Measurements from ENCODE around the gene MEPCE. TPM values are rescaled to one million over a fixed set of nuclear protein-coding genes. Genes with fewer than 3 reads are reported as not detected.

MEPCE gene
- total RNA-seq, 1 experiment from 2014 or later, result 72.1 TPM

DNA sequence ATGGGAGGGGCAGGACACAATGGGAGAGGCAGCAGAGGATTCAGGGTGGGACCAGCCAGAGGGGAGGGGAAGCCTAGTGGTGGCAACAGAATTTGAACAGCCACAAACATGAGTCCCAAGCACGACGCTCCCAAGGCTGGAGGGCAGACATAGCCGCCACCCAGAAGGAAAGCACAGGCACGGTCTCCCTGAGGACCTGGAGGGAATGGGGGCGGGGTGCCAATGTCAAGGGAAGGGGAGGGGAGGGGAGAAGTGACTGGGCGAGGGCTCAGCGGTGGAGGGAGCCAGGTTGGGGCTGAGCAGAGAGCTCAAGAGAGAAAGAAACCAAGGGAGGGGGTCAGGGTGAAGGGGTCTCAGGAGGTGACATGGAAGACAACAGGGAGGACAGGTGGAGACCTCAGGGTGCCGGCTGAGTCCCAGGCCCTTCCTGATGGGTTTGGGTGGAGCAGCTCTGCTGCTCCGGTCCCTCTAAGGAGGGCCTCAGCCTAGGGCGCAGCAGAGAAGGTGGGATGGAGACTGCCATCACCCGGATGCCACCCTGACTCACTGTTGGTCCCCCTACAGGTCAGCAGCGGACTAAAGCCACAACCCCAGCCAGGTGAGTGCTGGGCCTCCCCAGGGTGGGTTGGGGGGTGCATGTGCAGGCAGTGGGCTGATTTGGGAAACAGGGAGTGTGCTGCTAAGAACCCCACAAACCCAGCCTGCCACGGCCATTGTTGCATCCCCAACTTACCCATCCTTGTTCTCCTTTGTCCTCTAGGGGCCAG, 32.1 kb upstream of the MEPCE start:
- Histone ChIP-seq H3K4me3 (ENCODE audit: low read depth in 2 of 2, low read length in 2 of 2) (no peak overlapping the region), H3K9me3 (ENCODE audit: control insufficient read depth, insufficient read depth, low read depth, low read length) (no peaks in the 10 kb centered on the region), H3K27me3 (ENCODE audit: control insufficient read depth, insufficient read depth, low read length) (no peaks in the 10 kb centered on the region), H3K4me1 (ENCODE audit: control insufficient read depth, insufficient read depth, low read length) (no peaks in the 10 kb centered on the region), H3K36me3 (ENCODE audit: control insufficient read depth, insufficient read depth, low read length) (no peaks in the 10 kb centered on the region), H3K27ac (ENCODE audit: low read length) (no peak overlapping the region)
- in situ Hi-C loops (cut with HindIII; ENCODE audit: low pct_unique_long_range_greater_than_20kb, low sequenced_read_pairs) (no loop called here), intact Hi-C loops (cut with micrococcal nuclease; ENCODE audit: unreplicated experiment) (no loop called here)
- POLR2A ChIA-PET, result no interaction called here
- DNase-seq (ENCODE audit: low read depth, low spot score) (no peak), ATAC-seq (peak; percentile 71)
- no TSS peak for BruUV-seq (replicated peaks)
- TF ChIP-seq CTCF (IDR thresholded peaks at IDR 0.05), result peak; percentile 29; the same call in 1 of the 2 replicates
- TF ChIP-seq POLR2AphosphoS5 (IDR thresholded peaks at IDR 0.05; ENCODE audit: low read depth, low read length), result no peak
- CTCF ChIA-PET, result interaction anchor here (0.9 kb wide), 1 partner anchor 23 kb away, joined by 3 read pairs; no protein-coding TSS in a partner anchor

DNA sequence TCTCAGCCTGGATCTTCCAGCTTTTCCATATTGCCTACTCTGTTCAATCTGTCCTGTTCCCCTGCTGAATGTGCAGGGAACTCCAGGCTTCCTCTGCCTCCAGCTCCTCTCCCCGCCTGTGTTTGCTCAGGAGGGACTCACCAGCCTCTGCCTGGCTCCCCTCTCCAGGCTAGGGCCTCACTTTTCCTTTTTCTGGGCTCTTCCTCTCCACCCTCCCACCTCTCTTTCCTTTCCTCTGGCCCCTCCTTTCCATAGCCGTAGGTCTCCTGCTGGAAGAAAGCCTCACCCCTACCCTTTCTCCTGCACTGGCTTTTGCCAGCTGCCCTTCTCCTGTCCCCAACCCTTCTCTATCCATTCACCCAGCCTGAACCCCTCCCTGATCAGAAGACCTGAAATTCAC, 31.4 kb upstream of the MEPCE start:
- no peak for ATAC-seq
- no peak overlapping the region for H3K4me3 ChIP-seq (ENCODE audit: low read depth in 2 of 2, low read length in 2 of 2)
- H3K4me1 ChIP-seq (ENCODE audit: control insufficient read depth, insufficient read depth, low read length), result no peaks in the 10 kb centered on the region
- H3K27ac ChIP-seq (ENCODE audit: low read length), result no peak overlapping the region
- DNase-seq (ENCODE audit: low read depth, low spot score), result no peak
- in situ Hi-C loops (cut with HindIII; ENCODE audit: low pct_unique_long_range_greater_than_20kb, low sequenced_read_pairs) (no loop called here), intact Hi-C loops (cut with micrococcal nuclease; ENCODE audit: unreplicated experiment) (no loop called here)
- H3K27me3 ChIP-seq (ENCODE audit: control insufficient read depth, insufficient read depth, low read length), result no peaks in the 10 kb centered on the region
- ChIA-PET POLR2A (no interaction called here), CTCF (interaction anchor here (0.9 kb wide), 1 partner anchor 24 kb away, joined by 3 read pairs; no protein-coding TSS in a partner anchor)
- TF ChIP-seq CTCF (IDR thresholded peaks at IDR 0.05) (no peak), SIN3A (IDR thresholded peaks at IDR 0.05; ENCODE audit: borderline replicate concordance, insufficient read depth, low read depth, low read length) (no peak), REST (IDR thresholded peaks at IDR 0.05; ENCODE audit: insufficient read depth in 1 of 2, low read depth in 2 of 2, low read length in 1 of 2) (no peak), POLR2AphosphoS5 (IDR thresholded peaks at IDR 0.05; ENCODE audit: low read depth, low read length) (no peak), TCF7L2 (IDR thresholded peaks at IDR 0.05; ENCODE audit: low read depth, low read length) (no peak)
- BruUV-seq (replicated peaks), result no TSS peak
- no peaks in the 10 kb centered on the region for H3K36me3 ChIP-seq (ENCODE audit: control insufficient read depth, insufficient read depth, low read length)
- H3K9me3 ChIP-seq (ENCODE audit: control insufficient read depth, insufficient read depth, low read depth, low read length), result no peaks in the 10 kb centered on the region
